ENCODE data around the gene TTYH2.

TTYH2 gene

DNA sequence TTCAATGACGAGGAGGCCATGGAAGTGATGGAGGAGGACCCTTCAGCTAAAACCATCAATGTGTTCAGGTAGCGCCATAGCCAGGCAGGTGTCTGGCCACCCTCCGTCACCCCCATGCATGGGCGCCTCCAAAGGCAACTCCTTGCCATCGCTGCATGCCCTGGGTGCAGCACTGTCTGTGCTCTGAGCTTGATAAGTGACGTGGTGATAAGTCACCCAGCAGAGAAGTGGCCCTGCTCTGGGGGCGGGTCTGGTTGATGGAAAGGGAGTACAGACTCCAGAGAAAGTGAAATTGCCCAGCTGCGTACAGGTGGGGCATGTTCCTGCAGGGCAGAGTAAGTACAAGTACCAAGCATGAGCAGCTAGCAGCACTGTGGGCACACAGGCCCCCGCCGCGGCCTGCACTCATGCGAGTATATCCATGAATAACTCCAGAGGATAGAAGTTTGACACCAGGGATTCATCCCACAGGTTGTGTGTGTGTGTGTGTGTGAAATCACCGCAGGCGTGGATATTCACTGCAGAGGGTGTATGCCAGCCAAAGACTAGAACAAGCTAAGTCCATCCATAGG is 73.7 kb downstream of the TTYH2 start:
- DNase-seq: no peak
- no peak overlapping the region for H2BK15ac ChIP-seq (ENCODE audit: low read depth, poor library complexity, severe bottlenecking)

DNA sequence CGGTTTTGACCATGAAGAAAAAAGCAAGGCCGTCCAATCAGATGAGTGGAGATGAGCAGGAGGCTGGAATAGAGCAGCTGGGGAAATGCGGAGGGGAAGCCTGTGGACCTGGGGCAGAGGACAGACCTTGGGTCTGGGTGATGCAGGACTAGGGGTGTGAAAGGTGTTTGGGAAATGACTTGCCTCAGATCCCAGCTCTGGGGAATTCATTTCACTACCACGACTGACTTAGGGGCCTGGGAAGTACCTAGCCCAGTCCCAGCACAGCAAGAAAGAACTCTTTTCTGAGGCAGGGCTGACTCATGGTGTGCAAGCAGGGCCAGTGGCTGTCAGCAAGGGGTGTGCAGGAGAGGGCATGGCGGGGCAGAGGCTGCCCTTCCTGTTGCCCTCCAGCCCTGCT is 75.4 kb downstream of the TTYH2 start:
- Histone ChIP-seq H3K9me3 (ENCODE audit: control insufficient read depth, low read length) (no peaks in the 10 kb centered on the region), H2BK120ac (ENCODE audit: low read depth, low read length) (no peak overlapping the region), H2BK12ac (ENCODE audit: low read length in 2 of 2) (no peak overlapping the region), H3K4ac (ENCODE audit: low read depth in 1 of 2, low read length in 2 of 2) (no peak overlapping the region), H2AFZ (ENCODE audit: low read depth, low read length) (no peak overlapping the region), H3K18ac (ENCODE audit: low read depth in 1 of 2, low read length in 2 of 2) (no peak overlapping the region), H3K36me3 (ENCODE audit: control insufficient read depth in 1 of 2, insufficient read depth in 2 of 2, low read depth in 1 of 2, low read length in 2 of 2) (no peaks in the 10 kb centered on the region), H3K23ac (ENCODE audit: low read length in 2 of 2) (no peak overlapping the region), H3K4me3 (ENCODE audit: insufficient read depth in 1 of 2, low read depth in 1 of 2, low read length in 2 of 2) (no peak overlapping the region), H3K27me3 (ENCODE audit: control insufficient read depth in 1 of 2, insufficient read depth in 1 of 2, low read length in 2 of 2) (peaks cover 14 to 23% of the 10 kb centered on the region in 2 experiments), H4K8ac (ENCODE audit: low read length) (no peak overlapping the region), H3K4me1 (ENCODE audit: control insufficient read depth, insufficient read depth, low read depth, low read length) (peaks cover 4% of the 10 kb centered on the region), H2AK5ac (ENCODE audit: low read length, severe bottlenecking) (no peak overlapping the region), H3K14ac (ENCODE audit: low read length in 2 of 2) (no peak overlapping the region), H4K91ac (ENCODE audit: low read length) (no peak overlapping the region), H3K27ac (ENCODE audit: low read length, poor library complexity, severe bottlenecking) (no peak overlapping the region), H3K9ac (ENCODE audit: low read length) (no peak overlapping the region), H2BK5ac (ENCODE audit: low read depth, low read length, poor library complexity, severe bottlenecking) (no peak overlapping the region), H3K79me1 (replicated peaks; ENCODE audit: low read length, poor library complexity, severe bottlenecking) (no peaks in the 10 kb centered on the region), H2BK15ac (ENCODE audit: low read depth, poor library complexity, severe bottlenecking) (no peak overlapping the region), H3K4me2 (ENCODE audit: low read length, poor library complexity, severe bottlenecking) (no peak overlapping the region)
- DNase-seq: no peak
- WGBS: 62% methylated on average over 5 of the region's 5 CpGs

More for the DNA sequence above, 73.7 kb downstream of the TTYH2 start:
- Histone ChIP-seq H3K4me3 (ENCODE audit: insufficient read depth in 1 of 2, low read depth in 1 of 2, low read length in 2 of 2) (no peak overlapping the region), H3K18ac (ENCODE audit: low read depth in 1 of 2, low read length in 2 of 2) (no peak overlapping the region), H3K79me1 (replicated peaks; ENCODE audit: low read length, poor library complexity, severe bottlenecking) (no peaks in the 10 kb centered on the region), H3K23ac (ENCODE audit: low read length in 2 of 2) (no peak overlapping the region), H3K27me3 (ENCODE audit: control insufficient read depth in 1 of 2, insufficient read depth in 1 of 2, low read length in 2 of 2) (peaks cover 14 to 23% of the 10 kb centered on the region in 2 experiments), H3K9me3 (ENCODE audit: control insufficient read depth, low read length) (no peaks in the 10 kb centered on the region), H3K9ac (ENCODE audit: low read length) (no peak overlapping the region), H3K4ac (ENCODE audit: low read depth in 1 of 2, low read length in 2 of 2) (no peak overlapping the region), H3K4me1 (ENCODE audit: control insufficient read depth, insufficient read depth, low read depth, low read length) (peaks cover 4% of the 10 kb centered on the region), H4K8ac (ENCODE audit: low read length) (no peak overlapping the region), H2BK5ac (ENCODE audit: low read depth, low read length, poor library complexity, severe bottlenecking) (no peak overlapping the region), H3K4me2 (ENCODE audit: low read length, poor library complexity, severe bottlenecking) (no peak overlapping the region), H3K36me3 (ENCODE audit: control insufficient read depth in 1 of 2, insufficient read depth in 2 of 2, low read depth in 1 of 2, low read length in 2 of 2) (no peaks in the 10 kb centered on the region), H3K27ac (ENCODE audit: low read length, poor library complexity, severe bottlenecking) (no peak overlapping the region), H3K14ac (ENCODE audit: low read length in 2 of 2) (no peak overlapping the region), H4K91ac (ENCODE audit: low read length) (no peak overlapping the region), H2BK12ac (ENCODE audit: low read length in 2 of 2) (no peak overlapping the region), H2AFZ (ENCODE audit: low read depth, low read length) (no peak overlapping the region), H2AK5ac (ENCODE audit: low read length, severe bottlenecking) (no peak overlapping the region), H2BK120ac (ENCODE audit: low read depth, low read length) (no peak overlapping the region)
- 80% methylated on average over 14 of the region's 14 CpGs for WGBS

DNA sequence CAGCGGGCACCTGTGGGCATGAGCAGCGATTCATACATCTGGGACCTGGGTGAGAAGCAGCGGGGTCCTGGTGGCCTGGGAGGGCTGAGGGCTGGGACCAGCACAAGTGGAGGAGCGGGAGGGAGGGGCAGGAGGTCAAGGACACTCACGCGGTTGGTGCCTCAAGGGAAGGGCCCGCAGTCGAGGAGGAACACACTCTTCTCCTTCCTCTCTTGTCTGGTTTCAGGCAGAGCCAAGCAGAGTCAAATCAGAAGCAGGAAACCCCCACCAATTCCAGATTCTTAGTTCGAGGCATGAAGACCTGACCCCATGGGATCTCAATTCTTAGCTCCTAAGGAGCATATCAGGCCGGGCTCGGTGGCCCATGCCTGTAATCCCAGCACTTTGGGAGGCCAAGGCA is 76.3 kb downstream of the TTYH2 start:
- H2AK5ac ChIP-seq (ENCODE audit: low read length, severe bottlenecking): no peak overlapping the region
- H3K23ac ChIP-seq (ENCODE audit: low read length in 2 of 2): no peak overlapping the region
- WGBS: 71% methylated on average over 11 of the region's 11 CpGs
- H3K27ac ChIP-seq (ENCODE audit: low read length, poor library complexity, severe bottlenecking): no peak overlapping the region
- no peak overlapping the region for H4K91ac ChIP-seq (ENCODE audit: low read length)
- H2AFZ ChIP-seq (ENCODE audit: low read depth, low read length): no peak overlapping the region
- H3K4me1 ChIP-seq (ENCODE audit: control insufficient read depth, insufficient read depth, low read depth, low read length): peaks cover 4% of the 10 kb centered on the region
- no peak overlapping the region for H3K14ac ChIP-seq (ENCODE audit: low read length in 2 of 2)
- H3K9ac ChIP-seq (ENCODE audit: low read length): no peak overlapping the region
- no peak overlapping the region for H2BK5ac ChIP-seq (ENCODE audit: low read depth, low read length, poor library complexity, severe bottlenecking)
- H3K4me2 ChIP-seq (ENCODE audit: low read length, poor library complexity, severe bottlenecking): no peak overlapping the region
- no peak overlapping the region for H2BK120ac ChIP-seq (ENCODE audit: low read depth, low read length)
- no peak overlapping the region for H3K4ac ChIP-seq (ENCODE audit: low read depth in 1 of 2, low read length in 2 of 2)
- peaks cover 11 to 22% of the 10 kb centered on the region in 2 experiments for H3K27me3 ChIP-seq (ENCODE audit: control insufficient read depth in 1 of 2, insufficient read depth in 1 of 2, low read length in 2 of 2)
- no peak overlapping the region for H2BK15ac ChIP-seq (ENCODE audit: low read depth, poor library complexity, severe bottlenecking)
- no peak for DNase-seq
- H4K8ac ChIP-seq (ENCODE audit: low read length): no peak overlapping the region
- no peak overlapping the region for H2BK12ac ChIP-seq (ENCODE audit: low read length in 2 of 2)
- no peak overlapping the region for H3K4me3 ChIP-seq (ENCODE audit: insufficient read depth in 1 of 2, low read depth in 1 of 2, low read length in 2 of 2)
- no peaks in the 10 kb centered on the region for H3K79me1 ChIP-seq (replicated peaks; ENCODE audit: low read length, poor library complexity, severe bottlenecking)
- H3K36me3 ChIP-seq (ENCODE audit: control insufficient read depth in 1 of 2, insufficient read depth in 2 of 2, low read depth in 1 of 2, low read length in 2 of 2): no peaks in the 10 kb centered on the region
- H3K9me3 ChIP-seq (ENCODE audit: control insufficient read depth, low read length): no peaks in the 10 kb centered on the region
- no peak overlapping the region for H3K18ac ChIP-seq (ENCODE audit: low read depth in 1 of 2, low read length in 2 of 2)

DNA sequence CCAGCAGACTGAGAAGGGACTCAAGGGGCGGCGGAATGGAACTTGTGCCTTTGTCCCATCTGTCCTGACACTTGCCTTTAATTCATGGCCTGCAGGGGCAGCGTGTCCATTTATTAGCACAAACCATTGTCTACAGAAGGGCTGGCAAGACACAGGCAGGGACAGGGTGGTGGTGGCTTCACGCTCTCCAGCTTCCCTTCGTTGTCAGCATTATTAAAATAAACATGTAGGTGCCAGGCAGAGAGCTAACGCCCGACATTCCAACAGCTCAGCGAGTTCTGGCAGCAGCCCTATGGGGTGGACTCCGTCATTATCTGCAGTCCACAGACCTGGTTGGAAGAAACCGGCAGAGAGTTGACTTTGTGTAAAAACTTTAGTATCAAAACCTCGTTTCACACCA is 77.0 kb downstream of the TTYH2 start:
- Histone ChIP-seq H3K4me3 (ENCODE audit: insufficient read depth in 1 of 2, low read depth in 1 of 2, low read length in 2 of 2) (no peak overlapping the region), H2BK15ac (ENCODE audit: low read depth, poor library complexity, severe bottlenecking) (no peak overlapping the region), H3K79me1 (replicated peaks; ENCODE audit: low read length, poor library complexity, severe bottlenecking) (no peaks in the 10 kb centered on the region), H2AFZ (ENCODE audit: low read depth, low read length) (no peak overlapping the region), H3K27ac (ENCODE audit: low read length, poor library complexity, severe bottlenecking) (no peak overlapping the region), H3K36me3 (ENCODE audit: control insufficient read depth in 1 of 2, insufficient read depth in 2 of 2, low read depth in 1 of 2, low read length in 2 of 2) (no peaks in the 10 kb centered on the region), H2BK12ac (ENCODE audit: low read length in 2 of 2) (no peak overlapping the region), H3K4me1 (ENCODE audit: control insufficient read depth, insufficient read depth, low read depth, low read length) (no peaks in the 10 kb centered on the region), H4K8ac (ENCODE audit: low read length) (no peak overlapping the region), H3K18ac (ENCODE audit: low read depth in 1 of 2, low read length in 2 of 2) (no peak overlapping the region), H3K23ac (ENCODE audit: low read length in 2 of 2) (no peak overlapping the region), H4K91ac (ENCODE audit: low read length) (no peak overlapping the region), H3K9me3 (ENCODE audit: control insufficient read depth, low read length) (no peaks in the 10 kb centered on the region), H2AK5ac (ENCODE audit: low read length, severe bottlenecking) (no peak overlapping the region), H3K4me2 (ENCODE audit: low read length, poor library complexity, severe bottlenecking) (no peak overlapping the region), H2BK120ac (ENCODE audit: low read depth, low read length) (no peak overlapping the region), H3K14ac (ENCODE audit: low read length in 2 of 2) (no peak overlapping the region), H3K27me3 (ENCODE audit: control insufficient read depth in 1 of 2, insufficient read depth in 1 of 2, low read length in 2 of 2) (peaks cover 6 to 15% of the 10 kb centered on the region in 2 experiments), H3K9ac (ENCODE audit: low read length) (no peak overlapping the region), H2BK5ac (ENCODE audit: low read depth, low read length, poor library complexity, severe bottlenecking) (no peak overlapping the region), H3K4ac (ENCODE audit: low read depth in 1 of 2, low read length in 2 of 2) (no peak overlapping the region)
- WGBS: 84% methylated on average over 11 of the region's 11 CpGs
- no peak for DNase-seq
